ENCODE measurements around the gene COA8.

DNA sequence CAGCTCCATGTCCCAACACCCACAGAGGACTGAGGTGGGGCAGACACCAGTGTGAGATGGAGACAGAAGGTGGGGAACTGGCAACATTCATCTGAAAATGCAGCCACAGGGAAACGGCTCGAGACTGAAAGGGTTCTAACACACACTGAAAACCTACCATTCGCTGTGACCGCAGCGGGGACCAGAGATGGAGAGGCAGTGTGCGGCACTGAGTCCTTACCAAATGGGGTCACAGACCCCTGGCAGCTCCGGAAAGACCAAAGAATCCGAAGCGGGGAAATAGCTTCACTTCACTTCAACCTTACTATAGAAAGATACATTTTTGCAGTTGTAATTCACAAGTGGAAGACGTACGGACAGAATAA lies 9.9 kb upstream of the COA8 start:
- TF ChIP-seq CTCF (IDR thresholded peaks at IDR 0.05), result no peak
- no peak for TF ChIP-seq POLR2A (IDR thresholded peaks at IDR 0.05)
